Retinal pigment epithelial cell (primary cell): ENCODE results near the gene KCNK4.
A peak's percentile ranks its signal among the peaks of the same experiment; 100 is the strongest.

Experiments
- DNase-seq: peaks from one replicate; pipeline ENCODE4 v3.0.0-alpha.2; 2010; ENCODE audit warnings: low read depth
- H3K4me3 ChIP-seq: 2 replicates; pipeline ENCODE4 v1.5.1; 2011; ENCODE audit warnings: mild to moderate bottlenecking, low read length, control low read depth, moderate library complexity
- TF ChIP-seq, protein P1 (sequence below): conservative IDR thresholded peaks from 2 replicates; pipeline ENCODE4 v1.5.1; 2011; ENCODE audit warnings: low read depth, low read length, control low read depth, inconsistent platforms

KCNK4 gene

DNA sequence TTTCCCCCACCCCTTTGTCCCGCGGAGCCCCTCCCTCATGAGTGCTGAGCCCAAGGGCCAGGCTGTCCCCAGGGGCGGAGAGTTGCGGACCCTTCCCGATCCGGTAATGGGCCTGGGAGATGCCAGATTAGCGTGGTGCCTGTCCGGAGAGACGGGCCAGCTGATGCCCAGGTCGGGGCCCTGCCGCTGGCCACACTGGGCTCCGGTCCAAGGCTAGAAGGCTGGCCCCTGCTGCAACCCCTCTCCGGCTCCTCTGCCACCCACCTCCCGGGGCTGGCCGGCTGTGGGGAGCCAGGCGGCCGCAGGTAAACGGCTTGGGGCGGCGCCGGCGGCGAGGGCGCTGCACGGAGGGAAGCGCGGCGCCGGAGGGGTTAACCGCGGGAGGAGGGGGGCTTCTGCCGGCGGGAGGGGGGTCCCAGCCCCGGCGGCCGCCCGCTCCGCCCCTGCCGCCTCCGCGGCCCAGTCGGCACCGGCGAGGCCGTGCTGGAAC lies at the start of gene KCNK4:
Gene KCNK4, plus strand, starts transcription at position 41 of the 490 bp plus-strand sequence. CDS start 1,717 bp downstream, outside the sequence.
- no peak within 1 kb of the TSS for H3K4me3 ChIP-seq
- TF ChIP-seq, protein P1, sequence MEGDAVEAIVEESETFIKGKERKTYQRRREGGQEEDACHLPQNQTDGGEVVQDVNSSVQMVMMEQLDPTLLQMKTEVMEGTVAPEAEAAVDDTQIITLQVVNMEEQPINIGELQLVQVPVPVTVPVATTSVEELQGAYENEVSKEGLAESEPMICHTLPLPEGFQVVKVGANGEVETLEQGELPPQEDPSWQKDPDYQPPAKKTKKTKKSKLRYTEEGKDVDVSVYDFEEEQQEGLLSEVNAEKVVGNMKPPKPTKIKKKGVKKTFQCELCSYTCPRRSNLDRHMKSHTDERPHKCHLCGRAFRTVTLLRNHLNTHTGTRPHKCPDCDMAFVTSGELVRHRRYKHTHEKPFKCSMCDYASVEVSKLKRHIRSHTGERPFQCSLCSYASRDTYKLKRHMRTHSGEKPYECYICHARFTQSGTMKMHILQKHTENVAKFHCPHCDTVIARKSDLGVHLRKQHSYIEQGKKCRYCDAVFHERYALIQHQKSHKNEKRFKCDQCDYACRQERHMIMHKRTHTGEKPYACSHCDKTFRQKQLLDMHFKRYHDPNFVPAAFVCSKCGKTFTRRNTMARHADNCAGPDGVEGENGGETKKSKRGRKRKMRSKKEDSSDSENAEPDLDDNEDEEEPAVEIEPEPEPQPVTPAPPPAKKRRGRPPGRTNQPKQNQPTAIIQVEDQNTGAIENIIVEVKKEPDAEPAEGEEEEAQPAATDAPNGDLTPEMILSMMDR, result no peak
- no peak for DNase-seq

DNA sequence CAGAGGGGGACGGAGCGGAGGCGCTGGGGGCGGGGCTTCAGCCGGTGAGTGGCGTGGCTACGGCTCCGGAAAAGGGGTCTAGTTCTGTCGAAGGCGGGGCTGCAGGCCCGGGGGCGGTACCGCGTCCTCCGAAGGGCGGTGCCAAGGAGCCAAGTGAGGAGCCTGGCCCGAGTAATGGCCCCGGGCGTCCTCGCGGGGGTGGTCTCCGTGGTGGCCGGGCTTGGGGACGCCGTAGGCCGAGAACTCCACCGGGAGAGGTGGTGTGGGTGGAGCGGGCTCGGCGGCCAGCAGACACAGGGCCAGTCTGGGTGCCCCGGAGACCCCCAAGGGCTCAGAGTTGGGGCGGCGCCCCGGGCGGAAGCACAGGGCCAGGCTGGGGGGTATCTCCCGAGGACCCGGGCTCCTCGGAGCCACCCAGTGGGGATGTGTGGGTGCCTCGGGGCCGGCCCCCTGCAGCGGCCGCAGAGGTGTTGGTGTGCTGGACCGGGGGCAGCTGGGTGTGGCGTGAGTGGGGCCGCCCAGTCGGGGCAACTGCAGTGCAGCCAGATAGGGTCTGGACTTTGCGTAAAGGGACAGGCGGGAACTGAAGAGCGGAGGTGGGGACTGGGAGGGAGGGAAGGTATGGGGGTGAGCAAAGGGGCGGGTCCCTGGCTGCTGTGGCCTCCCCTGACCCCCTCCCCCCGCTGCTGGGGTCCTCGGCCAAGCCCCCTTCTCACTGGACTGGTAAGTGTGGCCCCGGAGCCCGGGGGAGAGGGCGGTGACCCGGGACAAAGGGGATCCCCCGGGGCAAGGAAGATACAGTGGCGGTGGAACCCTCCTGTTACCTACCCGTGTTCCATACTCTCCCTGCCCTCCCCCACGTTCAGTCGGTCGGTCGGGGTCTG lies 49.4 kb upstream of the KCNK4 start:
- peak overlapping the region; percentile 82 for H3K4me3 ChIP-seq
- TF ChIP-seq, protein P1, result no peak
- peak; percentile 92 for DNase-seq

GRCh38 chr11:64243236-64243854 lies 47.8 kb upstream of the KCNK4 start:
- TF ChIP-seq, protein P1, result no peak
- DNase-seq, result no peak
- H3K4me3 ChIP-seq, result no peak overlapping the region

DNA sequence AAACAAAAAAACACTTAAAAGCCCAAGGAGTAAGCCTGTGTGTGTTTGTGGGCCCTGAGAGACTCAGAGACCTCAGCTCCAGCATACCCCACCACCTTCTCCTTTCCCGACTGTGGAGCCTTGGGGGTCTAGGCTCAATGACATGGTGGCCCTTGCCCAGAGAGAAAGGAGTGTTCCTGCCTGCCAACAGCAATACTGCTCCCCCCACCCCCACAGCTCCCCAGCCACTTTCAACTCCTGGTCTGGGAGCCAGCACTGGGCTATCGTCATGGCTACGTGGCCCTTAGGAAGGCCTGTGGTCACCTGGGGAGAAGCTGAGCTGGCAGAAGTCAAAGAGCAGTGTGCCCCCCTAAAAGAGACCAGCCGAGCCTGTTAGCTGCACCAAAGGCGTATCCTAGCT lies 47.0 kb upstream of the KCNK4 start:
- no peak for DNase-seq
- TF ChIP-seq, protein P1, result no peak
- no peak overlapping the region for H3K4me3 ChIP-seq

GRCh38 chr11:64244966-64245365 lies 46.1 kb upstream of the KCNK4 start:
- DNase-seq, result no peak
- TF ChIP-seq, protein P1, result no peak
- H3K4me3 ChIP-seq, result peak overlapping the region; percentile 90

DNA sequence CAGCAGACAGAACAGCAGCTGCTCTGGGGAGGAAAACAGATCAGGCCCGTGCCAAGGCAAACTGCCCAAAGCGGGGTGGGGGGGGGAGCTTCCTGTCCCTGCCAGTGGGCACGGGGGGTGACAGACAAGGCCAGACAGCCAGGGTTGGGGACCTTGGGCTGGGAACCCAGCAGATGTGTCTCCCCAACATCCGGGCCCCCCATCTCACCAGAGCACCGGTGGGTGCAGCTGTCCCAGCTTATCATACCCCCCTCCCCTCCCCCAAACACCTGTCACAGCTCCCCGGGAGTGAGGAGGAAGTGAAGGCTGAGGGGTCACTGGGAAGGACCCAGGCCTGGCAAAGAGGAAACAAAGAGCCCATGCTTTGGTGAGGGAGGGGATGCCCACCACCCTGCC lies 45.7 kb upstream of the KCNK4 start:
- TF ChIP-seq, protein P1, result no peak
- no peak for DNase-seq
- H3K4me3 ChIP-seq, result peak overlapping the region; percentile 90
